ENCODE results near the gene MFAP4.

MFAP4 gene

DNA sequence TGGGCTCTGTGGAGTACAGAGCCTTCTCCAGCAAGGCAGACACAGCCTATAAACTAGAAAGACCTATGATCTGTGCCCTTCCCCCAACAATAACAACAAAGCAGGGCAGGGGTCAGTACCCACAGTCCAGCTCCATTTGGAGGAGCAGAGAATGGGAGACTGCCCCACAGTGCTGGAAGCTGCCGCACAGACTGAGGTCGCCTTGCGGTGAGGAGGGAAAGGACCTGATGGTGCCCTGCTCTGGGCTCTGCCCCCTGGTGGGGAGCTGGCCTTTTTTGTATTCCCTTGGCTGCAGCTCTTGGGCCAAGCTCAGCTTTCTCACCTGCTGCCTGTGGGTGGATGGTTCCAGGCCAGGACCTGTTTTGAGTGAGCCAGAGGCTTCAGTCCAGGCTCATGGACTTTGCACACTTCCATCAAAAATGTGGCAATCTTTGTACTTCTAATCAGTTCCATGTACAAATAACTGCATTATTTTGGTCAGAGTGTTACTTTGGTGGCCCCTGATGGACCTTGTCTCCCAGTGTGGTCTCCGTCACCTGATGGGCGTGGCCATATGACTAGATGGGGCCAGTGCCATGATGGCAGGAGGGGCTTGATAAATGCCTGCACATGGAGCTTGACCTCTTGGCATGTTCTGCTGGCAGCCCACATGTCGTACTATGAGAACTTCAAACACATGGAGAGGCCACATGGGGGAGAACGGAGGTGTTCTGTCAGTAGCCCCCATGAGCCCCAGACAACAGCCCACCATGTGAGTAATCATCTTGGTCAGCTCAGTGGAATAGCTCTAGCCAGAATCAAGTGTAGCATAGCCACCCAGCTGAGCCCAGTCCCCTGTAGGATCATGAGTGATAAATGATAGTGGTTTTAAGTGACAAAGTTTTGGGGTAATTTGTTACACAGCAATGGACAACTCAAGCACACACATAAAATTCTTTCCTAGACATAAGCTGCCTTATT, 48.7 kb downstream of the MFAP4 start:
- DNase-seq (ENCODE audit: low read depth), result no peak
- TF ChIP-seq, protein P1, sequence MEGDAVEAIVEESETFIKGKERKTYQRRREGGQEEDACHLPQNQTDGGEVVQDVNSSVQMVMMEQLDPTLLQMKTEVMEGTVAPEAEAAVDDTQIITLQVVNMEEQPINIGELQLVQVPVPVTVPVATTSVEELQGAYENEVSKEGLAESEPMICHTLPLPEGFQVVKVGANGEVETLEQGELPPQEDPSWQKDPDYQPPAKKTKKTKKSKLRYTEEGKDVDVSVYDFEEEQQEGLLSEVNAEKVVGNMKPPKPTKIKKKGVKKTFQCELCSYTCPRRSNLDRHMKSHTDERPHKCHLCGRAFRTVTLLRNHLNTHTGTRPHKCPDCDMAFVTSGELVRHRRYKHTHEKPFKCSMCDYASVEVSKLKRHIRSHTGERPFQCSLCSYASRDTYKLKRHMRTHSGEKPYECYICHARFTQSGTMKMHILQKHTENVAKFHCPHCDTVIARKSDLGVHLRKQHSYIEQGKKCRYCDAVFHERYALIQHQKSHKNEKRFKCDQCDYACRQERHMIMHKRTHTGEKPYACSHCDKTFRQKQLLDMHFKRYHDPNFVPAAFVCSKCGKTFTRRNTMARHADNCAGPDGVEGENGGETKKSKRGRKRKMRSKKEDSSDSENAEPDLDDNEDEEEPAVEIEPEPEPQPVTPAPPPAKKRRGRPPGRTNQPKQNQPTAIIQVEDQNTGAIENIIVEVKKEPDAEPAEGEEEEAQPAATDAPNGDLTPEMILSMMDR (IDR thresholded peaks at IDR 0.05; ENCODE audit: low read depth, low read length, missing control alignments), result peak; percentile 41
- in situ Hi-C loops (cut with HindIII; ENCODE audit: low sequenced_read_pairs), result no loop called here
- no peak overlapping the region for H3K4me3 ChIP-seq (ENCODE audit: low read depth, low read length)

DNA sequence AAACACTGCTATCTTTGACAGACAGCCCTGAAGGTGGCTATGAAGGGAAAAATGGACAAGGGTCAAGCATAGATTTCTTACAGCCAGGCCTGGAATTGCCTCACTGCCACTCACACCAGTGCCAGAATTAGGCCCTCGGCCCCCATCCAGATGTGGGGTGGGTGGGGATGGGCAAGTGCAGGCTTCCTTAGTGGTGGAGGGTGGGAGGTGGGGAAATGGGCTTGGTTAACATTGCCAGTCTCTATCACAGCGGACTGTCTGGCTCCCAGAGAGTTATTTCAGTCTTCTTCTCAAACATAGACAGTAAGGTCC, 49.3 kb downstream of the MFAP4 start:
- H3K4me3 ChIP-seq (ENCODE audit: low read depth, low read length), result no peak overlapping the region
- no peak for DNase-seq (ENCODE audit: low read depth)
- in situ Hi-C loops (cut with HindIII; ENCODE audit: low sequenced_read_pairs), result no loop called here
- TF ChIP-seq, protein P1 (IDR thresholded peaks at IDR 0.05; ENCODE audit: low read depth, low read length, missing control alignments), result no peak

DNA sequence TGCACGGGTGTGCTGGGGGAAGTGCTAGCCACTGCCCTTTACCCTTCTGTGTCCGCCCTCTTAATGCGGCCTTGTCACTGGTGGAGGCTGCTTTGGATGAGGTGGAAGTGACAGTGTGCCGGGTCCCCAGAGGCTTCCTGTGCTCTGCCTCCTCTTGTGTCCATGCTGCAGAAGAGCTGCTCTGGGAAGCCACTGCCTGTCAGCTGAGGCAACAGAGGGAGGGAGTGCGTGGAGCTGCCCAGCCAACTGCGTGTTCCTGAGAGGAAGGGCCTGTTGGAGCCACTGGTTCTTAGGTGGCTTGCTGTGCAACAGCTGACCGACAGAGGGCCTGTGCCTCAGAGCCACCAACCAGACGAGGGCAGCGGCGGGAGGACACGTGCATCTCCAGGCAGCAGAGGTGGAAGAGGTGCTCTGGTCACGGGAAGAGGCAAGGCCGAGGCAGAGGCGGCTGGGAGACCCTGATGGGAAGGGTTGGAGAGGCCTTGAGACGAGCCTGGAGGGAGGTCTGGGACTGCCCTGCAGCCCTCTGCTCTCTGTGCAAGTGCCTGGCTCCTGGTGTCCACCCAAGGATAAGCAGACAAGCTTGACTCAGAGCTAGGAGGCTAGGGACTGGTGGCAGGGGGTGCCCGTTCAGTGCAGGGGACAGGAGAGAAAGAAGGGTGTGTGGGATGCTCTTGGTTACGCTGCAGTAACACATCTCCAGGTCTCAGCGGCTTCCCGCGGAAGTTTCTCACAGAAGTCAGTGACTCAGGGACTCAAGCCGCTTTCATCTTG, 49.9 kb downstream of the MFAP4 start:
- in situ Hi-C loops (cut with HindIII; ENCODE audit: low sequenced_read_pairs), result no loop called here
- TF ChIP-seq, protein P1 (IDR thresholded peaks at IDR 0.05; ENCODE audit: low read depth, low read length, missing control alignments), result peak; percentile 78
- no peak overlapping the region for H3K4me3 ChIP-seq (ENCODE audit: low read depth, low read length)
- DNase-seq (ENCODE audit: low read depth), result no peak

DNA sequence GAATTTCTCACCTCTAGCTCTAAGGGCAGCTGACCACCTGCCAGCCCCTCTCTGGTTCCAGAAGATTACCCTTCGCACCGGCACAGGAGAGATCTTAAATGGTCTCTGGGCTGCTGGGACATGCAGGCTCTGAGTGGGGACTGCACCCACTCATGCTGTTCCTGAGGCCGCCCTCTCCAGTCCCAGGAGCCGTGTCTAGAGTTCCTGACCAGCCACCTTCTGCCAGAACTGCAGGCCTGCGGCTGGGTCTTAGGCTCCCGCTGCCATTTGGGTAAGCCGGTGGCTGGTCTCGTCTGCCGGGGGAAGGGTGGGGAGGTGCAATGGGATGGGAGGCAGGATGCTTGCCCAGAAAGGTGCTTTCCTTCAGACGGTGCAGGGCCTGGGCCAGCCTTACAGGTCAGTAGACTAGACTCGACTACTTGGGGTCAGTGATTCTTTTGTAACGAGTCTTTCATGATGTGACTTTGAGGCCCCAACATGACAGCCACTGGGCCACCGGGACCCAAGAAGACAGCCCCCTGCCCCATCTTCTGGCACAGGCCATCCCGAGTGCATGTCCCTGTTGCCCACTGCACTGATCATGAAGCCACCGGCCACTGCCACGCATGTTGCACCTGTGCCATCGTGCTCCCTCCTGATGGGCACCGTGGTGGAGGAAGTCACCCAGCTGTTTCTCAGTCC, 50.9 kb downstream of the MFAP4 start:
- no peak for DNase-seq (ENCODE audit: low read depth)
- in situ Hi-C loops (cut with HindIII; ENCODE audit: low sequenced_read_pairs), result no loop called here
- H3K4me3 ChIP-seq (ENCODE audit: low read depth, low read length), result no peak overlapping the region
- TF ChIP-seq, protein P1 (IDR thresholded peaks at IDR 0.05; ENCODE audit: low read depth, low read length, missing control alignments), result no peak

DNA sequence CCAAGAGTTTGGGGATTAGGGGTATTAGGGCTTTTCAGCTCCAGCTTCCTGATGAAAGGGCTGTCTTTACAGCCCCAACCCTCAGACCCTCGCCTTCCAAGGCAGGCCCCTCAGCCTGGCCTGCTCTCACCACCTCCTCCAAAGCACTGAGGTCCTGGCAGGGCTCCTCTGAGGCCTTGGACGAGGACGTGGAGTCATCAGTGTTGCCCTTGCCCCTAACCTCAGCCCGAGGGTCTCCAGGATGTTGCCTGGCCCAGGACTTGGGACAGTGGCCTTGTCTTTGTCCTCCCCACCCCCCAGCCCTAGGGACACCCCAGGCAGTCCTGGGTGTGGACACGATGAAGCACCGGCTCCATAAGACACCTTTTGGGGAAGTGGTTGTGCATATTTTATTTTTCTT, 52.7 kb downstream of the MFAP4 start:
- DNase-seq (ENCODE audit: low read depth), result no peak
- no peak overlapping the region for H3K4me3 ChIP-seq (ENCODE audit: low read depth, low read length)
- in situ Hi-C loops (cut with HindIII; ENCODE audit: low sequenced_read_pairs), result no loop called here
- TF ChIP-seq, protein P1 (IDR thresholded peaks at IDR 0.05; ENCODE audit: low read depth, low read length, missing control alignments), result no peak

DNA sequence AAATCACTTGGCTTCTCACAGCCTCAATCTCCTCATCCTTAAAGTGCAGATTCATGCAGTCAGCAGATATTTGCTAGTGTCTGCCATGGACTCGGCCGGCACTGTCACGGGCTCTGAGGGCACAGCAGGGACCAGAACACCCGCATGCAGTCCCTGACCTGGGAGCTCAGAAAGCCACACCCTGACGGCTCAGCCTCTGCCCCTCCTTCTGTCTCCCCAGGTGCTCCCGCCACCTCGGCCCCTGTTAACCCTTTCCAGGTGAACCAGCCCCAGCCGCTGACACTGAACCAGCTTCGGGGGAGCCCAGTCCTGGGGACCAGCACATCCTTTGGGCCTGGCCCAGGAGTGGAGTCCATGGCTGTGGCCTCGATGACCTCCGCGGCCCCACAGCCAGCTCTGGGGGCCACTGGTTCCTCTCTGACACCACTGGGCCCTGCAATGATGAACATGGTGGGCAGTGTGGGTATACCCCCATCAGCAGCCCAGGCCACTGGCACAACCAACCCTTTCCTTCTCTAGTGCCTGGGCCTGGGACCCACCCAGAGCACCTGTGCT, 53.2 kb downstream of the MFAP4 start:
- H3K4me3 ChIP-seq (ENCODE audit: low read depth, low read length), result no peak overlapping the region
- TF ChIP-seq, protein P1 (IDR thresholded peaks at IDR 0.05; ENCODE audit: low read depth, low read length, missing control alignments), result no peak
- no peak for DNase-seq (ENCODE audit: low read depth)
- in situ Hi-C loops (cut with HindIII; ENCODE audit: low sequenced_read_pairs), result no loop called here

Measured in astrocyte of the cerebellum (primary cell).